Panc1 (cell line): ENCODE measurements around the gene MAPK10. TPM values are rescaled to one million over a fixed set of nuclear protein-coding genes. Genes with fewer than 3 reads are reported as not detected.

ENCODE experiments used
- ATAC-seq: fragments of 200-7000 bp; cut with Tn5 transposase; 2 replicates; pipeline ENCODE4 v1.9.1; 2020; ENCODE audit warnings: mild to moderate bottlenecking, moderate library complexity
- BruUV-seq: library from RNA; stranded (reverse); fragments of 400-500 nt; replicated peaks from 2 replicates; lab custom pipeline; 2021; lab: Mats Ljungman, UMichigan
- CTCF ChIA-PET: fragments of 300-600 bp; sonication (Branson Sonifier 250); formaldehyde crosslinking; loops from one replicate; lab custom pipeline; 2022; ENCODE audit warnings: antibody characterized with exemption; lab: Charles Lee
- POLR2A ChIA-PET: fragments of 300-600 bp; sonication (Branson Sonifier 250); formaldehyde crosslinking; loops from one replicate; lab custom pipeline; 2022; ENCODE audit warnings: antibody characterized with exemption; lab: Charles Lee
- DNase-seq: peaks from one replicate; pipeline ENCODE4 v3.0.0-alpha.2; 2010; ENCODE audit warnings: low read depth, low spot score
- H3K27ac ChIP-seq: 2 replicates; pipeline ENCODE4 v1.5.1; 2011; ENCODE audit warnings: mild to moderate bottlenecking, low read length, inconsistent platforms
- H3K27me3 ChIP-seq: fragments of 200-500 bp; sonication (Bioruptor generic); 2 replicates; pipeline ENCODE4 v1.6.0; 2014; ENCODE audit warnings: low read length, inconsistent platforms; ENCODE audit not compliant: control insufficient read depth, insufficient read depth
- H3K36me3 ChIP-seq: fragments of 200-500 bp; sonication (Bioruptor generic); 2 replicates; pipeline ENCODE4 v1.5.1; 2014; ENCODE audit warnings: inconsistent platforms, mild to moderate bottlenecking, low read length, moderate library complexity; ENCODE audit not compliant: control insufficient read depth, insufficient read depth
- H3K4me1 ChIP-seq: 2 replicates; pipeline ENCODE4 v1.5.1; 2011; ENCODE audit warnings: inconsistent platforms, mild to moderate bottlenecking, low read length, moderate library complexity; ENCODE audit not compliant: control insufficient read depth, insufficient read depth
- H3K4me3 ChIP-seq, 2 experiments: 2 replicates each; pipeline ENCODE4 v1.5.1; 2011 to 2012; ENCODE audit warnings: low read depth in 2 of 2, low read length in 2 of 2, mild to moderate bottlenecking in 2 of 2, inconsistent platforms in 1 of 2, moderate library complexity in 1 of 2
- H3K9me3 ChIP-seq: fragments of 200-500 bp; sonication (Bioruptor generic); 2 replicates; pipeline ENCODE4 v1.5.1; 2014; ENCODE audit warnings: low read depth, mild to moderate bottlenecking, inconsistent platforms, low read length, moderate library complexity; ENCODE audit not compliant: control insufficient read depth, insufficient read depth
- CTCF ChIP-seq: fragments of 450-650 bp; IDR thresholded peaks from 2 replicates; pipeline ENCODE4 v1.5.1; 2017; ENCODE audit warnings: mild to moderate bottlenecking
- POLR2AphosphoS5 ChIP-seq: IDR thresholded peaks from 2 replicates; pipeline ENCODE4 v1.6.1; 2012; ENCODE audit warnings: mild to moderate bottlenecking, low read depth, low read length, moderate library complexity
- REST ChIP-seq, 2 experiments: IDR thresholded peaks; 2 replicates each; pipeline ENCODE4 v1.6.1; 2011 to 2012; ENCODE audit warnings: low read depth in 2 of 2, control low read depth in 1 of 2, low read length in 1 of 2, mild to moderate bottlenecking in 1 of 2, moderate library complexity in 1 of 2; ENCODE audit not compliant: insufficient read depth in 1 of 2
- SIN3A ChIP-seq: IDR thresholded peaks from 2 replicates; pipeline ENCODE4 v1.6.1; 2012; ENCODE audit warnings: low read depth, mild to moderate bottlenecking, low read length, moderate library complexity, borderline replicate concordance; ENCODE audit not compliant: insufficient read depth
- TCF7L2 ChIP-seq: IDR thresholded peaks from 2 replicates; pipeline ENCODE4 v1.6.1; 2011; ENCODE audit warnings: mild to moderate bottlenecking, low read depth, low read length, inconsistent platforms
- in situ Hi-C: cut with HindIII; loops from 2 replicates; pipeline ENCODE4 v1.10.0; 2016; ENCODE audit warnings: low sequenced_read_pairs, low pct_unique_long_range_greater_than_20kb
- intact Hi-C: fragments of 100-400 bp; cut with micrococcal nuclease; formaldehyde crosslinking; loops from one replicate; pipeline ENCODE4 v1.10.0; 2022; ENCODE audit not compliant: unreplicated experiment
- total RNA-seq: library from RNA; stranded (reverse); gene quantifications from one replicate; pipeline ENCODE4 v1.2.1, GENCODE V29; 2021; ENCODE audit not compliant: unreplicated experiment

The MAPK10 gene
- total RNA-seq, 1 experiment from 2014 or later: 0.85 TPM

- Histone ChIP-seq H3K27me3 (no peaks in the 10 kb centered on the region), H3K4me3 (no peak overlapping the region), H3K4me1 (no peaks in the 10 kb centered on the region), H3K27ac (no peak overlapping the region), H3K36me3 (no peaks in the 10 kb centered on the region), H3K9me3 (no peaks in the 10 kb centered on the region)
- TF ChIP-seq SIN3A (no peak), TCF7L2 (no peak), CTCF (no peak), REST (IDR thresholded peaks at IDR 0.05; ENCODE audit: insufficient read depth in 1 of 2, low read depth in 2 of 2, low read length in 1 of 2) (no peak), POLR2AphosphoS5 (no peak)
- BruUV-seq: no TSS peak
- ATAC-seq (no peak), DNase-seq (no peak)
- intact Hi-C loops: no loop called here
- in situ Hi-C loops: no loop called here
- CTCF ChIA-PET: no interaction called here
- POLR2A ChIA-PET: no interaction called here
Measured at GRCh38 chr4:86033171-86033570, 326.7 kb downstream of the MAPK10 start.

- no peak for ATAC-seq
- POLR2A ChIA-PET: no interaction called here
- Histone ChIP-seq H3K9me3 (no peaks in the 10 kb centered on the region), H3K4me1 (no peaks in the 10 kb centered on the region), H3K36me3 (no peaks in the 10 kb centered on the region), H3K27ac (no peak overlapping the region), H3K4me3 (no peak overlapping the region), H3K27me3 (no peaks in the 10 kb centered on the region)
- intact Hi-C loops (no loop called here), in situ Hi-C loops (no loop called here)
- no peak for DNase-seq
- CTCF ChIA-PET: no interaction called here
- TF ChIP-seq TCF7L2 (no peak), POLR2AphosphoS5 (no peak), CTCF (no peak)
- BruUV-seq: no TSS peak
Measured at GRCh38 chr4:86032476-86033022, 327.3 kb downstream of the MAPK10 start.
